Activated naive CD4-positive, alpha-beta T cell treated with Interleukin-2 at 50 U/mL for 16 hours (primary cell): ENCODE data around the gene ENPP3.

Experiments
- DNase-seq: peaks from one replicate; pipeline ENCODE4 v3.0.0-alpha.2; 2020

ENPP3 gene

GRCh38 chr6:131643855-131644460 lies 6.9 kb downstream of the ENPP3 start:
- DNase-seq = no peak

GRCh38 chr6:131644921-131645320 lies 7.8 kb downstream of the ENPP3 start:
- DNase-seq = no peak

- no peak for DNase-seq
Measured at GRCh38 chr6:131645846-131646245, 8.7 kb downstream of the ENPP3 start.

GRCh38 chr6:131646249-131646670 lies 9.2 kb downstream of the ENPP3 start:
- DNase-seq = no peak

GRCh38 chr6:131651782-131652181 lies 14.7 kb downstream of the ENPP3 start:
- no peak for DNase-seq

GRCh38 chr6:131652472-131652871 lies 15.4 kb downstream of the ENPP3 start:
- DNase-seq = no peak

- no peak for DNase-seq
Measured at GRCh38 chr6:131654326-131654725, 17.2 kb downstream of the ENPP3 start.

GRCh38 chr6:131655387-131655786 lies 18.3 kb downstream of the ENPP3 start:
- DNase-seq = no peak

- no peak for DNase-seq
Measured at GRCh38 chr6:131655951-131656350, 18.8 kb downstream of the ENPP3 start.

GRCh38 chr6:131656667-131657066 lies 19.6 kb downstream of the ENPP3 start:
- DNase-seq = no peak

GRCh38 chr6:131657222-131657621 lies 20.1 kb downstream of the ENPP3 start:
- DNase-seq = no peak

- DNase-seq = no peak
Measured at GRCh38 chr6:131657630-131658111, 20.6 kb downstream of the ENPP3 start.

GRCh38 chr6:131658287-131658686 lies 21.2 kb downstream of the ENPP3 start:
- no peak for DNase-seq

- no peak for DNase-seq
Measured at GRCh38 chr6:131660195-131660594, 23.1 kb downstream of the ENPP3 start.

- no peak for DNase-seq
Measured at GRCh38 chr6:131663578-131664165, 26.6 kb downstream of the ENPP3 start.

GRCh38 chr6:131669891-131670290 lies 32.8 kb downstream of the ENPP3 start:
- DNase-seq = no peak

GRCh38 chr6:131673184-131673583 lies 36.1 kb downstream of the ENPP3 start:
- DNase-seq = no peak

GRCh38 chr6:131678442-131678841 lies 41.3 kb downstream of the ENPP3 start:
- DNase-seq = no peak

GRCh38 chr6:131680868-131681267 lies 43.8 kb downstream of the ENPP3 start:
- DNase-seq = no peak

- DNase-seq = no peak
Measured at GRCh38 chr6:131681585-131681984, 44.5 kb downstream of the ENPP3 start.

GRCh38 chr6:131682442-131682841 lies 45.3 kb downstream of the ENPP3 start:
- no peak for DNase-seq

GRCh38 chr6:131683479-131683878 lies 46.4 kb downstream of the ENPP3 start:
- DNase-seq = no peak

- no peak for DNase-seq
Measured at GRCh38 chr6:131685266-131685780, 48.2 kb downstream of the ENPP3 start.

- no peak for DNase-seq
Measured at GRCh38 chr6:131687022-131687421, 49.9 kb downstream of the ENPP3 start.

GRCh38 chr6:131688286-131688685 lies 51.2 kb downstream of the ENPP3 start:
- DNase-seq = no peak
